ENCODE measurements around the gene NEO1.

The NEO1 gene

GRCh38 chr15:73325191-73325861 is 273.1 kb downstream of the NEO1 start:
- H3F3A ChIP-seq (ENCODE audit: control insufficient read depth, insufficient read depth): no peaks in the 10 kb centered on the region
- no peak overlapping the region for H3K4me2 ChIP-seq (ENCODE audit: low read length)
- H3K27ac ChIP-seq (ENCODE audit: low read depth, low read length): no peak overlapping the region
- H3K9me3 ChIP-seq (ENCODE audit: control insufficient read depth, insufficient read depth, low read length): no peaks in the 10 kb centered on the region
- no peaks in the 10 kb centered on the region for H3K27me3 ChIP-seq (ENCODE audit: control insufficient read depth, low read length)
- no peak overlapping the region for H3K4me3 ChIP-seq (ENCODE audit: low read length)
- H3K9me2 ChIP-seq (replicated peaks; ENCODE audit: control insufficient read depth, low read length): no peaks in the 10 kb centered on the region
- no peaks in the 10 kb centered on the region for H3K4me1 ChIP-seq (ENCODE audit: control insufficient read depth, low read length)
- no peaks in the 10 kb centered on the region for H4K20me1 ChIP-seq (ENCODE audit: control insufficient read depth, insufficient read depth, low read depth, low read length)
- no peaks in the 10 kb centered on the region for H3K36me3 ChIP-seq (ENCODE audit: control insufficient read depth, low read length)
- TF ChIP-seq EZH2phosphoT487 (IDR thresholded peaks at IDR 0.05; ENCODE audit: borderline replicate concordance, low read length): no peak
- TF ChIP-seq CTCF (IDR thresholded peaks at IDR 0.05; ENCODE audit: low read depth, low read length, poor library complexity, severe bottlenecking): peak; percentile 57
- H3K79me2 ChIP-seq (ENCODE audit: control insufficient read depth, low read length): no peaks in the 10 kb centered on the region

GRCh38 chr15:73326157-73326556 is 273.9 kb downstream of the NEO1 start:
- Histone ChIP-seq H3K27ac (ENCODE audit: low read depth, low read length) (no peak overlapping the region), H3K27me3 (ENCODE audit: control insufficient read depth, low read length) (no peaks in the 10 kb centered on the region), H3F3A (ENCODE audit: control insufficient read depth, insufficient read depth) (no peaks in the 10 kb centered on the region), H3K9me2 (replicated peaks; ENCODE audit: control insufficient read depth, low read length) (no peaks in the 10 kb centered on the region), H3K4me1 (ENCODE audit: control insufficient read depth, low read length) (no peaks in the 10 kb centered on the region), H3K36me3 (ENCODE audit: control insufficient read depth, low read length) (no peaks in the 10 kb centered on the region), H3K4me2 (ENCODE audit: low read length) (no peak overlapping the region), H3K9me3 (ENCODE audit: control insufficient read depth, insufficient read depth, low read length) (no peaks in the 10 kb centered on the region), H3K79me2 (ENCODE audit: control insufficient read depth, low read length) (no peaks in the 10 kb centered on the region), H3K4me3 (ENCODE audit: low read length) (no peak overlapping the region), H4K20me1 (ENCODE audit: control insufficient read depth, insufficient read depth, low read depth, low read length) (no peaks in the 10 kb centered on the region)
- TF ChIP-seq EZH2phosphoT487 (IDR thresholded peaks at IDR 0.05; ENCODE audit: borderline replicate concordance, low read length): no peak
- TF ChIP-seq CTCF (IDR thresholded peaks at IDR 0.05; ENCODE audit: low read depth, low read length, poor library complexity, severe bottlenecking): no peak

- Histone ChIP-seq H3K9me2 (replicated peaks; ENCODE audit: control insufficient read depth, low read length) (no peaks in the 10 kb centered on the region), H3K27ac (ENCODE audit: low read depth, low read length) (no peak overlapping the region), H3F3A (ENCODE audit: control insufficient read depth, insufficient read depth) (no peaks in the 10 kb centered on the region), H3K36me3 (ENCODE audit: control insufficient read depth, low read length) (no peaks in the 10 kb centered on the region), H4K20me1 (ENCODE audit: control insufficient read depth, insufficient read depth, low read depth, low read length) (no peaks in the 10 kb centered on the region), H3K9me3 (ENCODE audit: control insufficient read depth, insufficient read depth, low read length) (no peaks in the 10 kb centered on the region), H3K27me3 (ENCODE audit: control insufficient read depth, low read length) (no peaks in the 10 kb centered on the region), H3K79me2 (ENCODE audit: control insufficient read depth, low read length) (no peaks in the 10 kb centered on the region), H3K4me2 (ENCODE audit: low read length) (no peak overlapping the region), H3K4me1 (ENCODE audit: control insufficient read depth, low read length) (no peaks in the 10 kb centered on the region), H3K4me3 (ENCODE audit: low read length) (no peak overlapping the region)
- no peak for TF ChIP-seq CTCF (IDR thresholded peaks at IDR 0.05; ENCODE audit: low read depth, low read length, poor library complexity, severe bottlenecking)
- no peak for TF ChIP-seq EZH2phosphoT487 (IDR thresholded peaks at IDR 0.05; ENCODE audit: borderline replicate concordance, low read length)
Measured at GRCh38 chr15:73328149-73328820, 276.0 kb downstream of the NEO1 start.
